H1 (cell line): ENCODE measurements around the gene MSANTD2. TPM values are rescaled to one million over a fixed set of nuclear protein-coding genes. Genes with fewer than 3 reads are reported as not detected.

Source experiments
- CTCF ChIA-PET: fragments of 300-600 bp; sonication (Branson Sonifier 250); formaldehyde crosslinking; loops from one replicate; lab custom pipeline; 2021; ENCODE audit not compliant: partially characterized antibody; lab: Charles Lee
- POLR2A ChIA-PET: fragments of 300-600 bp; sonication (Branson Sonifier 250); formaldehyde crosslinking; loops from one replicate; lab custom pipeline; 2021; ENCODE audit warnings: inconsistent platforms; ENCODE audit not compliant: partially characterized antibody; lab: Charles Lee
- DNase-seq, 2 experiments: peaks; one replicate each; pipeline versions ENCODE4 v3.0.0 to v3.0.0-alpha.2; 2010 to 2022; ENCODE audit warnings: low spot score in 2 of 2, low read depth in 1 of 2, mixed read lengths in 1 of 2
- FAIRE-seq: peaks from 2 replicates; lab custom pipeline; 2011; peaks lifted over from hg19 to GRCh38; lab: Jason Lieb, UNC
- H2AFZ ChIP-seq: 2 replicates; pipeline ENCODE4 v1.8.1; 2012; ENCODE audit warnings: low read length, inconsistent platforms
- H2AK5ac ChIP-seq: 2 replicates; pipeline ENCODE4 v1.6.1; 2013; ENCODE audit warnings: low read depth, low read length
- H2BK120ac ChIP-seq: replicated peaks from 2 replicates; pipeline ENCODE3; 2013; ENCODE audit warnings: low read depth, low read length, inconsistent platforms
- H2BK12ac ChIP-seq: 2 replicates; pipeline ENCODE4 v1.6.1; 2013; ENCODE audit warnings: low read depth, low read length
- H2BK15ac ChIP-seq: 2 replicates; pipeline ENCODE4 v1.6.1; 2013; ENCODE audit warnings: low read length
- H2BK20ac ChIP-seq: 2 replicates; pipeline ENCODE4 v1.6.1; 2013; ENCODE audit warnings: low read length
- H2BK5ac ChIP-seq: 2 replicates; pipeline ENCODE4 v1.6.1; 2013; ENCODE audit warnings: low read depth, low read length
- H3K14ac ChIP-seq: 2 replicates; pipeline ENCODE4 v1.6.1; 2013; ENCODE audit warnings: inconsistent platforms; ENCODE audit not compliant: insufficient read length
- H3K18ac ChIP-seq: 2 replicates; pipeline ENCODE4 v1.6.1; 2013; ENCODE audit warnings: low read length; ENCODE audit errors: extremely low read depth
- H3K23ac ChIP-seq: 2 replicates; pipeline ENCODE4 v1.6.1; 2013; ENCODE audit warnings: inconsistent platforms; ENCODE audit not compliant: insufficient read length
- H3K23me2 ChIP-seq: 2 replicates; pipeline ENCODE4 v1.6.1; 2013; ENCODE audit warnings: low read depth, low read length
- H3K27ac ChIP-seq: 2 replicates; pipeline ENCODE4 v1.6.1; 2011; ENCODE audit warnings: low read depth, low read length, inconsistent platforms
- H3K27me3 ChIP-seq, 4 experiments: replicated peaks in 1 of 4; 1 replicate in 1 of 4; 2 replicates in 3 of 4; pipeline versions ENCODE4 v1.6.1 to v1.8.1; 2011 to 2013; ENCODE audit warnings: low read length in 3 of 4, mild to moderate bottlenecking in 3 of 4, inconsistent platforms in 2 of 4, mixed read lengths in 2 of 4, moderate library complexity in 1 of 4; ENCODE audit not compliant: control insufficient read depth in 3 of 4, insufficient read depth in 3 of 4; ENCODE audit errors: extremely low read depth in 1 of 4
- H3K36me3 ChIP-seq, 4 experiments: 2 replicates each; pipeline versions ENCODE4 v1.6.1 to v1.8.1; 2011 to 2013; ENCODE audit warnings: mild to moderate bottlenecking in 4 of 4, low read length in 3 of 4, moderate library complexity in 2 of 4, control low read depth in 1 of 4, inconsistent platforms in 1 of 4; ENCODE audit not compliant: insufficient read depth in 4 of 4, control insufficient read depth in 2 of 4
- H3K4ac ChIP-seq: replicated peaks from 2 replicates; pipeline ENCODE3; 2013; ENCODE audit warnings: low read length, low read depth, mixed read lengths, inconsistent platforms; ENCODE audit not compliant: insufficient read length
- H3K4me1 ChIP-seq, 4 experiments: replicated peaks in 1 of 4; 1 replicate in 1 of 4; 2 replicates in 3 of 4; pipeline versions ENCODE4 v1.6.1 to v1.8.1; 2011 to 2013; ENCODE audit warnings: low read length in 3 of 4, inconsistent platforms in 2 of 4, mixed read lengths in 1 of 4; ENCODE audit not compliant: insufficient read depth in 4 of 4, control insufficient read depth in 3 of 4
- H3K4me2 ChIP-seq, 2 experiments: 2 replicates each; pipeline versions ENCODE4 v1.6.1 to v1.8.1; 2011 to 2013; ENCODE audit warnings: low read depth in 2 of 2, low read length in 2 of 2, control low read depth in 1 of 2, inconsistent platforms in 1 of 2, mild to moderate bottlenecking in 1 of 2; ENCODE audit not compliant: insufficient read depth in 1 of 2
- H3K4me3 ChIP-seq, 4 experiments: fragments of 200-600, 300-600 bp in 1 of 4; sonication (generic), shearing (Covaris generic), sonication (Bioruptor Twin) in 1 of 4; 2 replicates each; pipeline versions ENCODE4 v1.5.1 to v1.8.1; 2011 to 2016; ENCODE audit warnings: low read length in 4 of 4, low read depth in 3 of 4, control low read depth in 2 of 4, inconsistent platforms in 2 of 4, mild to moderate bottlenecking in 2 of 4, mixed read lengths in 1 of 4, moderate library complexity in 1 of 4; ENCODE audit not compliant: insufficient read depth in 2 of 4; ENCODE audit errors: extremely low read depth in 1 of 4
- H3K56ac ChIP-seq: replicated peaks from 2 replicates; pipeline ENCODE3; 2013; ENCODE audit warnings: low read depth, mild to moderate bottlenecking, mixed read lengths, low read length, inconsistent platforms; ENCODE audit not compliant: insufficient read length
- H3K79me1 ChIP-seq: 2 replicates; pipeline ENCODE4 v1.6.1; 2013; ENCODE audit warnings: low read depth, low read length, control low read depth
- H3K79me2 ChIP-seq, 2 experiments: 2 replicates each; pipeline versions ENCODE4 v1.6.1 to v1.8.1; 2012 to 2013; ENCODE audit warnings: low read length in 2 of 2, mild to moderate bottlenecking in 2 of 2, inconsistent platforms in 1 of 2; ENCODE audit not compliant: insufficient read depth in 2 of 2, control insufficient read depth in 1 of 2
- H3K9ac ChIP-seq, 4 experiments: replicated peaks in 1 of 4; 1 replicate in 1 of 4; 2 replicates in 3 of 4; pipeline versions ENCODE4 v1.6.1 to v1.8.1; 2011 to 2013; ENCODE audit warnings: low read depth in 3 of 4, low read length in 3 of 4, control low read depth in 2 of 4, mild to moderate bottlenecking in 2 of 4, moderate library complexity in 2 of 4, inconsistent platforms in 1 of 4; ENCODE audit errors: extremely low read depth in 1 of 4
- H3K9me3 ChIP-seq, 2 experiments: 2 replicates each; pipeline versions ENCODE4 v1.6.1 to v1.8.1; 2012 to 2013; ENCODE audit warnings: mild to moderate bottlenecking in 2 of 2, moderate library complexity in 2 of 2, control low read depth in 1 of 2, inconsistent platforms in 1 of 2, low read depth in 1 of 2, low read length in 1 of 2, mixed read lengths in 1 of 2; ENCODE audit not compliant: insufficient read depth in 2 of 2
- H4K20me1 ChIP-seq, 2 experiments: replicated peaks in 1 of 2; 2 replicates each; pipeline versions ENCODE3 to v1.8.1; 2011 to 2013; ENCODE audit warnings: inconsistent platforms in 2 of 2, low read length in 2 of 2, mild to moderate bottlenecking in 1 of 2; ENCODE audit not compliant: insufficient read depth in 2 of 2, control insufficient read depth in 1 of 2
- H4K5ac ChIP-seq: 2 replicates; pipeline ENCODE4 v1.6.1; 2013; ENCODE audit warnings: low read length, low read depth, mixed read lengths, inconsistent platforms; ENCODE audit not compliant: insufficient read length
- H4K8ac ChIP-seq: 2 replicates; pipeline ENCODE4 v1.8.0; 2013; ENCODE audit warnings: mild to moderate bottlenecking, moderate library complexity, low read length, inconsistent platforms; ENCODE audit not compliant: insufficient read depth; ENCODE audit errors: extremely low read depth
- H4K91ac ChIP-seq: replicated peaks from 2 replicates; pipeline ENCODE3; 2013; ENCODE audit warnings: low read length, mixed read lengths, inconsistent platforms; ENCODE audit not compliant: insufficient read length
- BCL11A ChIP-seq, 2 experiments: IDR thresholded peaks; one replicate each; pipeline ENCODE4 v1.6.1; 2011; ENCODE audit warnings: low read depth in 2 of 2, low read length in 2 of 2, mild to moderate bottlenecking in 2 of 2
- BRCA1 ChIP-seq: IDR thresholded peaks from 2 replicates; pipeline ENCODE4 v1.6.1; 2012; ENCODE audit warnings: low read depth, low read length, improper control_type of control experiment
- CBX5 ChIP-seq: fragments of 300-800, 300-1000 bp; sonication (generic); IDR thresholded peaks from 2 replicates; pipeline ENCODE4 v1.7.1; 2016; ENCODE audit warnings: antibody characterized with exemption, low read length, low read depth
- CBX8 ChIP-seq: fragments of 300-800, 300-1000 bp; sonication (generic); IDR thresholded peaks from 2 replicates; pipeline ENCODE4 v1.7.1; 2016; ENCODE audit warnings: low read depth, low read length, borderline replicate concordance
- EGR1 ChIP-seq: IDR thresholded peaks from 2 replicates; pipeline ENCODE4 v1.6.1; 2011; ENCODE audit warnings: low read depth, low read length, borderline replicate concordance
- GTF2F1 ChIP-seq: IDR thresholded peaks from 2 replicates; pipeline ENCODE4 v1.6.1; 2012; ENCODE audit warnings: low read depth, low read length, improper control_type of control experiment, borderline replicate concordance
- NRF1 ChIP-seq: IDR thresholded peaks from 2 replicates; pipeline ENCODE4 v1.6.1; 2011; ENCODE audit warnings: mild to moderate bottlenecking, low read depth, low read length, improper control_type of control experiment
- POLR2AphosphoS5 ChIP-seq: IDR thresholded peaks from 2 replicates; pipeline ENCODE4 v1.6.1; 2011; ENCODE audit warnings: low read depth, low read length
- RFX5 ChIP-seq: IDR thresholded peaks from 2 replicates; pipeline ENCODE4 v1.6.1; 2011; ENCODE audit warnings: low read depth, low read length, improper control_type of control experiment, borderline replicate concordance
- SAP30 ChIP-seq: fragments of 300-600 bp; sonication (generic); IDR thresholded peaks from 2 replicates; pipeline ENCODE4 v1.7.1; 2012; ENCODE audit warnings: low read length, moderate library complexity, mild to moderate bottlenecking, inconsistent platforms; ENCODE audit not compliant: insufficient read depth, insufficient replicate concordance
- SP1 ChIP-seq: IDR thresholded peaks from 2 replicates; pipeline ENCODE4 v1.6.1; 2011; ENCODE audit warnings: low read depth, low read length
- SUZ12 ChIP-seq: fragments of 200-600 bp; sonication (generic); IDR thresholded peaks from 2 replicates; pipeline ENCODE4 v1.6.1; 2012; ENCODE audit warnings: mild to moderate bottlenecking, inconsistent platforms, low read length, moderate library complexity, mixed read lengths
- TAF7 ChIP-seq: optimal IDR thresholded peaks from 2 replicates; pipeline ENCODE3; 2011; ENCODE audit warnings: low read depth, mild to moderate bottlenecking, inconsistent platforms, low read length, moderate library complexity, borderline replicate concordance
- TBP ChIP-seq: IDR thresholded peaks from 2 replicates; pipeline ENCODE4 v1.6.1; 2011; ENCODE audit warnings: low read depth, low read length, improper control_type of control experiment
- TEAD4 ChIP-seq: IDR thresholded peaks from 2 replicates; pipeline ENCODE4 v1.6.1; 2012; ENCODE audit warnings: low read depth, low read length, inconsistent platforms, mixed read lengths
- WGBS, 2 experiments: shearing (Covaris generic) in 1 of 2; methylation state at CpG; one replicate each; pipeline versions ENCODE4 v1.1.6 to v1.1.7; 2013 to 2015; ENCODE audit warnings: low lambda C conversion rate in 2 of 2, mixed read lengths in 2 of 2, inconsistent platforms in 1 of 2, low coverage in 1 of 2, missing lambda C conversion rate in 1 of 2; ENCODE audit not compliant: insufficient replicate concordance in 2 of 2, insufficient coverage in 1 of 2, insufficient read length in 1 of 2; ENCODE audit errors: extremely low coverage in 1 of 2, missing lambda C conversion rate in 1 of 2; 5-methylcytosine and 5-hydroxymethylcytosine counted together
- polyA plus RNA-seq, 7 experiments: library from polyadenylated mRNA; depleted of rRNA in 3 of 7; stranded (reverse) in 5 of 7; unstranded in 2 of 7; fragments of >200 nt in 5 of 7; fragments of 200-250 nt in 2 of 7; gene quantifications; 1 replicate in 5 of 7; 2 replicates in 1 of 7; 4 replicates in 1 of 7; pipeline versions ENCODE4 v1.2.1 to v1.2.3, GENCODE V29; 2011 to 2013; ENCODE audit warnings: missing spikeins in 2 of 7, mixed read lengths in 2 of 7
- total RNA-seq: library from RNA; stranded (reverse); fragmentation: NEBNext Ultra II Directional; extraction: Animal tissue kit (Norgen Biotek cat#: 25700); gene quantifications from 2 replicates; pipeline ENCODE4 v1.2.1, GENCODE V29; 2021

MSANTD2 gene
- total and polyA plus RNA-seq, 2 of the 8 experiments (the other 6 are each of a cell fraction or from before 2014, with no cell fraction given): 8.2 to 15.9 TPM

DNA sequence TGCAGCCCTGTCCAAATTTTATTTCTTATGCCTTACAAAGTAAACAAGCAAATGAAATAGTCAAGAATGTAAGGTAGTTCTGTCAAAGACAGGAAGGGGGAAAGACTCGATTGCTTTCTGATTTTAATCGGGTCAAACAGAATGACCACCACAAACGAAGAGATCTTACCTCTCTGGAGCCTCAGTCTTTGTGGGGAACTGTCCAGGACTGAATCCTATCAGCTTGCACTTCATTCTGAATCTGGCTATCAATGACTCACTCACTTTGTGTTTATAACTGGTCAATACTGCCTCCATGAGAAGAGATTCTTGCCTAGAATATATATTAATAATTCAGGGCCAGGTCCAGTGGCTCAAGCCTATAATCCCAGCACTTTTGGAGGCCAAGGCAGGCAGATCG is 17.2 kb downstream of the MSANTD2 start:
- Histone ChIP-seq H3K27me3 (no peaks in the 10 kb centered on the region), H2BK120ac (no peak overlapping the region), H3K4me3 (no peak overlapping the region), H3K79me1 (peaks cover 4% of the 10 kb centered on the region; the same call in 1 of the 2 replicates), H3K14ac (no peak overlapping the region), H4K20me1 (peaks cover 2 to 4% of the 10 kb centered on the region in 2 experiments), H3K18ac (no peak overlapping the region), H2BK12ac (no peak overlapping the region), H3K9me3 (no peaks in the 10 kb centered on the region), H3K23ac (no peak overlapping the region), H4K8ac (no peak overlapping the region), H3K56ac (no peak overlapping the region), H2BK15ac (no peak overlapping the region), H3K4ac (no peak overlapping the region), H2BK5ac (no peak overlapping the region), H2AK5ac (no peak overlapping the region), H4K91ac (no peak overlapping the region), H3K4me2 (no peak overlapping the region), H3K23me2 (no peaks in the 10 kb centered on the region), H3K79me2 (peaks cover 3 to 46% of the 10 kb centered on the region in 2 experiments; a peak in 3 of 4 replicates), H4K5ac (no peak overlapping the region), H3K9ac (no peak overlapping the region), H3K36me3 (no peaks in the 10 kb centered on the region), H2BK20ac (no peak overlapping the region), H3K4me1 (no peaks in the 10 kb centered on the region), H2AFZ (no peak overlapping the region), H3K27ac (no peak overlapping the region)
- DNase-seq (no peak), FAIRE-seq (no peak)
- ChIA-PET CTCF (interaction anchor here (0.7 to 4.9 kb wide), 12 partner anchors 8 to 172 kb away, joined by 3 to 28 read pairs (median 5); partner anchors contain the start of gene PANX3), POLR2A (interaction anchor here (1.0 to 3.7 kb wide), 5 partner anchors 11 to 25 kb away, joined by 3 to 13 read pairs (median 4); partner anchors contain the start of gene MSANTD2)
- 94% methylated on average over 4 of the region's 4 CpGs; no CpG with 5 or more reads in 1 of the 2 experiments for WGBS, 2 experiments
- TF ChIP-seq GTF2F1 (no peak), EGR1 (no peak), NRF1 (no peak), TAF7 (no peak), SUZ12 (no peak), RFX5 (no peak), POLR2AphosphoS5 (no peak), TEAD4 (no peak), CBX5 (no peak), CBX8 (no peak), BRCA1 (no peak), BCL11A (IDR thresholded peaks at IDR 0.05; ENCODE audit: low read depth in 2 of 2, low read length in 2 of 2) (no peak), TBP (no peak), SAP30 (no peak), SP1 (no peak)
